Tibial nerve (tissue), 4 donors: Measurements from ENCODE around the gene ST6GALNAC3.

Experiments
- EP300 ChIP-seq, 2 donors: sonication (generic); formaldehyde crosslinking; IDR thresholded peaks; one replicate each; pipeline ENCODE4 v1.6.1; 2017; ENCODE audit warnings: antibody characterized with exemption in 2 of 2, mild to moderate bottlenecking in 1 of 2
- POLR2A ChIP-seq, 2 donors: fragments of 450-650 bp; IDR thresholded peaks; one replicate each; pipeline ENCODE4 v1.6.1; 2017; ENCODE audit warnings: antibody characterized with exemption in 2 of 2, mild to moderate bottlenecking in 2 of 2, moderate library complexity in 2 of 2
- TF ChIP-seq, protein P1 (sequence below), 5 experiments: fragments of 200-600 bp in 3 of 5; fragments of 450-650 bp in 2 of 5; sonication (generic) in 3 of 5; IDR thresholded peaks; one replicate each; pipeline ENCODE4 v1.5.1; 2016 to 2019; ENCODE audit warnings: antibody characterized with exemption in 5 of 5, mild to moderate bottlenecking in 3 of 5, moderate library complexity in 2 of 5

DNA sequence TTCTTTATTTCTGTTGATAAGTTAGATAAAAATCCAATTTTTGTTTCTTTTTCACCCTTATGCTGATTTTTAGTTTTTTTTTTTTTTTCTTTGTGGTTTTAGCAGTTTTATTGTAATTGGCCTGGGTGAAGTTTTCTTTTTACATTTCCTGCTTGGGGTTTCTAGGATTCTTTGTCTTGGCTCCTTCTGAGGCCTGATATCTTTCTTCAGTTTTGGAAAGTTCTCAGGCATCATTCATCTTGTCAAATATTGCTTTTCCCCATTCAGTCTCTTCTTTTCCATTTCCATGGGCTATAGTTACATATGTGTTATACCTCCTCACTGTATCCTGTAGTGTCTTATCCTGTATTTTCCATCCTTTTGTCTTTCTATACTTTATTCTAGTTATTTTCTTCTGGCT lies 28.5 kb downstream of the ST6GALNAC3 start:
- TF ChIP-seq, protein P1, sequence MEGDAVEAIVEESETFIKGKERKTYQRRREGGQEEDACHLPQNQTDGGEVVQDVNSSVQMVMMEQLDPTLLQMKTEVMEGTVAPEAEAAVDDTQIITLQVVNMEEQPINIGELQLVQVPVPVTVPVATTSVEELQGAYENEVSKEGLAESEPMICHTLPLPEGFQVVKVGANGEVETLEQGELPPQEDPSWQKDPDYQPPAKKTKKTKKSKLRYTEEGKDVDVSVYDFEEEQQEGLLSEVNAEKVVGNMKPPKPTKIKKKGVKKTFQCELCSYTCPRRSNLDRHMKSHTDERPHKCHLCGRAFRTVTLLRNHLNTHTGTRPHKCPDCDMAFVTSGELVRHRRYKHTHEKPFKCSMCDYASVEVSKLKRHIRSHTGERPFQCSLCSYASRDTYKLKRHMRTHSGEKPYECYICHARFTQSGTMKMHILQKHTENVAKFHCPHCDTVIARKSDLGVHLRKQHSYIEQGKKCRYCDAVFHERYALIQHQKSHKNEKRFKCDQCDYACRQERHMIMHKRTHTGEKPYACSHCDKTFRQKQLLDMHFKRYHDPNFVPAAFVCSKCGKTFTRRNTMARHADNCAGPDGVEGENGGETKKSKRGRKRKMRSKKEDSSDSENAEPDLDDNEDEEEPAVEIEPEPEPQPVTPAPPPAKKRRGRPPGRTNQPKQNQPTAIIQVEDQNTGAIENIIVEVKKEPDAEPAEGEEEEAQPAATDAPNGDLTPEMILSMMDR (IDR thresholded peaks at IDR 0.05) = no peak
- TF ChIP-seq EP300 (IDR thresholded peaks at IDR 0.05) (no peak), POLR2A (IDR thresholded peaks at IDR 0.05) (no peak)
